Measurements from ENCODE around the gene RAD50.

RAD50 gene

DNA sequence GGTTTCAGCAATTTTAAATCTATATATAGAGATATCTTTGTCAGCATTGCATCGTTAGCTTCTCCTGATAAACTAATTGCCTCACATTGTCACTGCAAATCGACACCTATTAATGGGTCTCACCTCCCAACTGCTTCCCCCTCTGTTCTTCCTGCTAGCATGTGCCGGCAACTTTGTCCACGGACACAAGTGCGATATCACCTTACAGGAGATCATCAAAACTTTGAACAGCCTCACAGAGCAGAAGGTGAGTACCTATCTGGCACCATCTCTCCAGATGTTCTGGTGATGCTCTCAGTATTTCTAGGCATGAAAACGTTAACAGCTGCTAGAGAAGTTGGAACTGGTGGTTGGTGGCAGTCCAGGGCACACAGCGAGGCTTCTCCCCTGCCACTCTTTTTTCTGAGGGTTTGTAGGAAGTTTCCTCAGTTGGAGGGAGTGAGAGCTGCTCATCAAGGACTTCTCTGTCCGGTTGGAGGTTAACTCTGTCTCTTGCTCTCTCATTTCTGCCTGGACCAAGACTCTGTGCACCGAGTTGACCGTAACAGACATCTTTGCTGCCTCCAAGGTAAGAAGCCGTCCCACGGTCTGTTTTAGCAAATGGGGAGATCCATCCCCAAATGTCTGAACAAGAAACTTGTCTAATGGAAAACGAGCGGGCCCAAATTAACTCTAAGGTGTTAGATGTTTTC lies 117.3 kb downstream of the RAD50 start, which contains the start of gene IL4:
IL4 (plus strand) TSS at position 51 of the 692 bp plus-strand sequence; CDS start at position 113, 62 bp downstream.
- H3K4me3 ChIP-seq (ENCODE audit: low read length) = peak within 1 kb of the TSS; percentile 39
- TF ChIP-seq, protein P1, sequence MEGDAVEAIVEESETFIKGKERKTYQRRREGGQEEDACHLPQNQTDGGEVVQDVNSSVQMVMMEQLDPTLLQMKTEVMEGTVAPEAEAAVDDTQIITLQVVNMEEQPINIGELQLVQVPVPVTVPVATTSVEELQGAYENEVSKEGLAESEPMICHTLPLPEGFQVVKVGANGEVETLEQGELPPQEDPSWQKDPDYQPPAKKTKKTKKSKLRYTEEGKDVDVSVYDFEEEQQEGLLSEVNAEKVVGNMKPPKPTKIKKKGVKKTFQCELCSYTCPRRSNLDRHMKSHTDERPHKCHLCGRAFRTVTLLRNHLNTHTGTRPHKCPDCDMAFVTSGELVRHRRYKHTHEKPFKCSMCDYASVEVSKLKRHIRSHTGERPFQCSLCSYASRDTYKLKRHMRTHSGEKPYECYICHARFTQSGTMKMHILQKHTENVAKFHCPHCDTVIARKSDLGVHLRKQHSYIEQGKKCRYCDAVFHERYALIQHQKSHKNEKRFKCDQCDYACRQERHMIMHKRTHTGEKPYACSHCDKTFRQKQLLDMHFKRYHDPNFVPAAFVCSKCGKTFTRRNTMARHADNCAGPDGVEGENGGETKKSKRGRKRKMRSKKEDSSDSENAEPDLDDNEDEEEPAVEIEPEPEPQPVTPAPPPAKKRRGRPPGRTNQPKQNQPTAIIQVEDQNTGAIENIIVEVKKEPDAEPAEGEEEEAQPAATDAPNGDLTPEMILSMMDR (conservative IDR thresholded peaks at IDR 0.05; ENCODE audit: low read length) = no peak

DNA sequence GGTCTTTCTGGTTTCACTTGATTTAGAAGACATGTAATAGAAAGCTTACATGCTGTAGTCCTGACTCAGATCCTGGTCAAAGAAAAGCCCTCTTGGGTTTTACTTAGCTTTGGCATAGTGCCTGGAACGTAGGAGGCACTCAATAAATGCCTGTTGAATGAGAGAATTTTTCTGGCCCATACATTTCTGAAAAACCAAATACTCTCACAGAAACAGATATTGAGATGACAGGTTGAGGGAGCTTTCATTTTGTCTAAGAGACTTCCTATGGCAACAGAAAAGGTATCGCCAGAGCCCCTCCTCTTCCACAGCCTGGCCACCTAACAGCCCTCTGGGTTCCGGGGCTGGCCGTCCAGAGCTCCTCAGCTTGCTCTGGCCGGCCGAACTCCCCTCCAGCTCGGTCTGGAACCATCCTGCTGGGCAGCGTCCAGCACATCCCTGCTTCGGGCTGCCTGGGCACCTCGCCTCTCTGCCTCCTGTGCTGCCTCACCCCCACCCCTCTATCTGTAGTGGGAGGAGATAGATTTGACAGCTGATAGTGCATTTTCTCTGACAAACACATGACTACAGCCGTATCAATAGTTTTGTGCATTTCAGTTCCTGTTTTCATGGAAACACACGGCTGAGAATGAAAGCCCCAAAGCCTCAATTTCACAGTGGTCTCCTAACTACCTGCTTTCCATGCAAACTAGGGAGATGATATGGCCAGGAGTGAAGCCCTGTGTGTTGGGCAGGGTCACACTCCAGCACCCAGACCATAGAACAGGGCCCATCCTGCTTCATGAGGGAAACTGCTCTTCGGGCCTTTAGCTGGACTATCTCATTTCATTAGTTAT lies 118.1 kb downstream of the RAD50 start:
- peak; percentile 96 for DNase-seq (ENCODE audit: low read depth)
- peak overlapping the region; percentile 39 for H3K4me3 ChIP-seq (ENCODE audit: low read length)
- TF ChIP-seq, protein P1 (conservative IDR thresholded peaks at IDR 0.05; ENCODE audit: low read length) = no peak

More for the DNA sequence above, 117.3 kb downstream of the RAD50 start, which contains the start of gene IL4:
- no peak for DNase-seq (ENCODE audit: low read depth)

DNA sequence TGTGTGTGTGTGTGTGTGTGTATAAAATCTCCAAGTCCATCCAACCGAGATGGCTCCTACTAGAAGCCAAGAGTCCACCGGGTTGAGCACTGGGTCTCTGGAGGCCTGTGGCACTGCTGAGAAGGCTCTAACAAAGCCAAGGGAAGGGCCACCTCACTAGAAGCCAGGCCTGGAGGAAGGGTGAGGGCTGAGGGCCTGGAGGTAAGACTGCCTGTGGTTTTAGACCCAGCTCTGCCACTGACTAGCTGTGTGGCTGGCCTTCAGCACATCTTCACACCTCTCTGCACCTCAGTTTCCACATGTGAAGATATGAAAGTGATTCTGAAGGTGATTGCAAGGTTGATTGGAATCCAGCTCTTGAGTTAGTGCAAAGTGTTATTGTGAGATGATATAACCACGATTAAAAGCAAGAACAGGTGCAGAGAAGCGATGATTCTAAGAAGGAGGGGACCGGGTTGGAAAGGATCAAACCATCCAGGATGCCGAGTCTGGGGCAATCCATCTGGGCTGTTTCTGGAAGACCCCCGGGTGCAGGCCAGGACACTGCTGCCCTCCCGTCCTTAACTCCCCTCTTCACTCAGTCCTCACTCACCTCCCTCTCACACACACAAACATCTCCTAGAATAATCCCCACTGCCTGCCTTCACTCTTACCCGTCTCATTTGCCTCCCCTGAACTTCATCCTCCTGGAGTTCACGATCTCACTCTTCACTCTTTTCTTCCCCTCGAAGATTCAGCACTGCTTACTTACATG lies 119.3 kb downstream of the RAD50 start:
- H3K4me3 ChIP-seq (ENCODE audit: low read length) = no peak overlapping the region
- DNase-seq (ENCODE audit: low read depth) = no peak
- TF ChIP-seq, protein P1 (conservative IDR thresholded peaks at IDR 0.05; ENCODE audit: low read length) = no peak

DNA sequence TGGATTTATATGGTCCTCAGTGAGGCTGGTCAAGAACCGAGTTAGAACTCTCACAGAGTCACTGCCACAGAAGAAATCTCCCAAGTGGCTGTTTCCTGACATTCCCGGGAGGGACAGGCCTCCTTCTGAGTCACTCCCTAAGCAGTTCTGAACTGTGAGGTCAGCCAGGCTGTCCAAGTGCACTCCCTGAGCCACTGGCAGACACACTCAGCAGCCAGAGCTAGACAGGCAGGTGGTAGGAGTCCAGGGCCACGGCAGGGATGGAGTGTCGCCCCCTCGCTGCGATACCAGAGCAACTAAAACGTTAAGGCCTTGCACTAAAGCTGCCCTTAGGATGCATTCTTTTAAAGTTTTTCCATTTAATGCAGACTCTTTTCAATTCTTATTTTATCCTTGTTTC lies 120.4 kb downstream of the RAD50 start:
- no peak overlapping the region for H3K4me3 ChIP-seq (ENCODE audit: low read length)
- TF ChIP-seq, protein P1 (conservative IDR thresholded peaks at IDR 0.05; ENCODE audit: low read length) = peak; percentile 46
- DNase-seq (ENCODE audit: low read depth) = peak; percentile 86

DNA sequence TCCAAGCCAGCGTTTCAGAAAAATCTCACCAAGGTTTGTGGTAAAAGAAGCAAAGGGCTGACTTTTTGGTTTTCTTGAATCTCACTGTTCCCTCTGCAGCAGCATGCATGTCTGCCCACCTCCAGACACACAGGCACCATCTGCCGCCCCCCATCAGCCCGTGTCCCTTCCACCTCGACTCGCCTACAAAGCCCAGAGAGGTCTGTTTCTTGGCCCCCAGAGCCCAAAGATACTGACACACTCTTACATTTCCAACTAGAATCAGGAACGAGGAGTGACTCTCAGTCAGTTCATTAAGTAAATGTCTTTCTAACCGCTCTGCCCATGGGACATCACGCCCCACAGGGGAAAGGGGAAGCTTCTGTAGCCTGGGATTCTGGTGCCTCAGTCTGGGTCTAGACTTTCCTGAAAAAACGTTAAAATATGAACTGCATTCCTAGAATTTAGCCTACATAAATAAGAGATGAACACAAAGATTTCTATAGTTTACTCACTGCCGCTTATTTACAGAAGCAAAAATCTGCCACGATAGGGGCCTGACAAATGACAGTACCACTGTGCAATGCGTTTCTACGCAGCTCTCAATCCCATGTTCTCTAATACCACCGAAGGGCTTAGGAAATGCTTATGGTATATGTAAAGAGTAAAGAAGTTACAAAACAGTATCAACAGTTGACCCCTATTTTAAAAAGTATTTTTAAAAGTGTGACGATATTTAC lies 121.1 kb downstream of the RAD50 start:
- H3K4me3 ChIP-seq (ENCODE audit: low read length) = no peak overlapping the region
- DNase-seq (ENCODE audit: low read depth) = no peak
- TF ChIP-seq, protein P1 (conservative IDR thresholded peaks at IDR 0.05; ENCODE audit: low read length) = no peak

DNA sequence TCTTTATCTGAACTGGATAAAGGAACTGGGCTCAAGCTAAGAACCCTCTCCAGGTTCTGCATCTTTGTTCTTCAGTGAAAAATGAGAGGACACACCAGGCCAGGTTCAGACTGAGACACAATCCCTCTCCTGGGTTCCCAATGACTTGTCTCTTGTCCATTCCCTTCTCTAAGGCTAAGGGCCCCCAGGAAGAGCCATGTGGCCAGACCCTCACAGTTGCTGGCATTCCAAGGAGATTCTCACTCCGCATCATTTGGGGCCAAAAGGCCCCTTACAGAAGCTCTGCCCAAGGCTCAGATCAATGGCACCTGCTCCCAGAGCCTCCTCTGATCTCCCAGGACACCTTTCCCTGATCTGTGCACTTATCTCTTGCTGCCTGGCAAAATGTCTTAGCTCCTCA lies 122.0 kb downstream of the RAD50 start:
- DNase-seq (ENCODE audit: low read depth) = no peak
- TF ChIP-seq, protein P1 (conservative IDR thresholded peaks at IDR 0.05; ENCODE audit: low read length) = no peak
- no peak overlapping the region for H3K4me3 ChIP-seq (ENCODE audit: low read length)

All from AG10803 (cell line).